Jurkat, Clone E6-1 (cell line): ENCODE measurements around the gene PDGFD.

ENCODE experiments used
- DNase-seq: peaks from one replicate; pipeline ENCODE4 v3.0.0-alpha.2; 2011; ENCODE audit warnings: low read depth, low spot score
- H3K4me3 ChIP-seq: 2 replicates; pipeline ENCODE4 v1.5.1; 2011; ENCODE audit warnings: mild to moderate bottlenecking, low read length, control low read depth, moderate library complexity

Gene PDGFD

DNA sequence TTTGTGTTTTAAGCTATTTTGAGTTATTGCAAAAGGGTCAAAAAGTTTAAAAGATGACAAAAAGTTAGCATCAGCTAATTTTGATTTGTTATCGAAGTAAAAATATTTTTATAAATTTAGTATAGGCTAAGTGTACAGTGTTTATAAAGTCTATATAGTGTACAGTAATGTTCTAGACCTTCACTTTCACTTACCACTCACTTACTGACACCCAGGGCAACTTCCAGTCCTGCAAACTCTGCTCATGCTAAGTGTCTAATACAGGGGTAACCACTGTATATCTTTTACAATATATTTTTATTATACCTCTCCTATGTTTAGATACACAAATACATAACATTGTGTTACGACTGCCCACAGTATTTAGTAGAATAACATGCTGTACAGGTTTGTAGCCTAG lies 59.7 kb downstream of the PDGFD start:
- no peak overlapping the region for H3K4me3 ChIP-seq
- no peak for DNase-seq

DNA sequence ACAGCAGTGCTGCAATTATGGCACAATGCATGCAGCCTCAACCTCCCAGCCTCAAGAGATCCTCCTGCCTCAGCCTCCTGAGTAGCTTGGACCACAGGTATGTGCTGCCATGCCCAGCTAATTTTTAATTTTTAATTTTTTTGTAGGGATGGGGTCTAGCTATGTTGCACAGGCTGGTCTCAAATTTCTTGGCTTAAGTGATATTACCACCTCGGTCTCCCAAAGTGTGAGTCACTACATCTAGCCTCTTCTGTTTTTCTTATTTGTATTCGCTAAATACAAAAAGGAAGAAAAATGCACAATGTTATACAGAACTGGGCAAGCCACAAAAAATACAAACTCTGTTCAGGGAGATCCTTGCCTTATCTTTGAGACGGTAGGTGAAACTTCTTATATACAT lies 65.4 kb downstream of the PDGFD start:
- DNase-seq, result no peak
- H3K4me3 ChIP-seq, result no peak overlapping the region

DNA sequence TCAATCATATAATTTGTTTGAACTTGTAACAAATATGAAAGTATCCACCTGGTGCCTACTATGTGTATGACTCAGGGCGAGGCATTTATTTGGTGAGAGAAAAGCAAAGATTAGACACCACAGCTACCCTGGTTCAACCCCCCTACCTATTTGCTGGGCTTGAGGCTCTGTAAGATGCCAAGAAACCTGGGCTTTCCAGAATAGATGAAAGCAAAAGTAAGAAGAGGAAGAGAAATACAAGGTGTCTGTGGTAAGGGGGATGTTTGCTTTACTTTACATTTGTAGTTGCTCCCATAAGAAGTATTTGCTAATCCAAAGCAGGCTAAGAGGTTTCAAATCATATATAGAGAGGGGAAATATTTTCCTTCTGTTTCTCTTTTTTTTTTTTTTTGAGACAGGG lies 65.8 kb downstream of the PDGFD start:
- H3K4me3 ChIP-seq, result no peak overlapping the region
- no peak for DNase-seq

DNA sequence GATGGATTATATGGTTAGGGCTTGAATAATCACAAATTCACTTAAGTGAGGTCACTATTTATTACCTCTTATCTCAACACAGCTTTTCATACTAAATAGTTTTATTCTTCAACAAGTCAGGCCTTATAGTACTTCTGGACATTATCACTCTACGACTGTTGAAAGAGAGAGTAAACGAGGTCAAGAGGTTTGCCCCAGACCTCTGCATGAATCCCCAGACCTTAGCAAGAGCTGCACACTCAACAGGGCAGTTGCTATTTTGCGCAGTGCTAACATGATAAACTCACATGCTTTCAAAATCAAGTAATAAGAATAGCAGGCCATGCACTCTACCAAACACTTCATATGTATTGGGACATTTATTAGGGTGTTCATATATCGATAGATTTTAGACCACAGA lies 67.0 kb downstream of the PDGFD start:
- no peak overlapping the region for H3K4me3 ChIP-seq
- no peak for DNase-seq

DNA sequence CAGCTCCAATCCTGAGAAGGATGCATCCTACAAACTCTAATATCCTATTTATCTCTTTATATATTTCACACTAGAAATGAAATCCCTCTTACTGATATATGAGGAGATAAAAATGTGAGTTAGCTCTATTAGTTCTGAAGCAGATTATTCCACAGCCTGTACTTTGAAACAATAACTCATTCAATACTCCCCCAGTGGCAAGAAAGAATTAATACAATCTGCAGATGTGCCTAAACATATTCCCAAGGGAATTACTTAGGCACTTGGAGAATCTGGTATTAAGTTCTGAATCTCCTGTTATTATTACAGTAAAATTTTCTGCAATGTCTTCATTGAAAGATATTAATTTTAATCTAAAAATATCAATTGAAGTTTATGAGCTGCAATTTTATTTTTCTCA lies 68.2 kb downstream of the PDGFD start:
- DNase-seq, result no peak

DNA sequence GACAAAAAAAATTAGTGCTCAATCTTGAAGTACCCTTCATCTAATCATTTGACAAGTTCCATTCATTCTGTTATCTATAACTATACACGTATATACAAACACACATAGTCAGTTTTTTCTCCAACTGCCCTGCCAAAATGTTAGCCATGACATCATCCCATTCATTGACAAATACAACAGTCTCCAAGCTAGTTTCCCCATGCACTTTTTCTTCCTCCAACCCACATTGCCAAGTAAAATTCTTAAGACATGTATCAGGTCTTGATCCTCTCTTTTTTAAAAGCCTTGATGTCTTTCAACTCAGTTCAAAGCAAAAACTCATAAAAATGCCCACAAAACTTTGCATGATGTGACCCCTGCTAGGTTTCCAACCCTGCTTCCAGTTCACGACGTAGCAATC lies 69.4 kb downstream of the PDGFD start:
- H3K4me3 ChIP-seq, result no peak overlapping the region
- no peak for DNase-seq

More for the DNA sequence above, 68.2 kb downstream of the PDGFD start:
- no peak overlapping the region for H3K4me3 ChIP-seq

DNA sequence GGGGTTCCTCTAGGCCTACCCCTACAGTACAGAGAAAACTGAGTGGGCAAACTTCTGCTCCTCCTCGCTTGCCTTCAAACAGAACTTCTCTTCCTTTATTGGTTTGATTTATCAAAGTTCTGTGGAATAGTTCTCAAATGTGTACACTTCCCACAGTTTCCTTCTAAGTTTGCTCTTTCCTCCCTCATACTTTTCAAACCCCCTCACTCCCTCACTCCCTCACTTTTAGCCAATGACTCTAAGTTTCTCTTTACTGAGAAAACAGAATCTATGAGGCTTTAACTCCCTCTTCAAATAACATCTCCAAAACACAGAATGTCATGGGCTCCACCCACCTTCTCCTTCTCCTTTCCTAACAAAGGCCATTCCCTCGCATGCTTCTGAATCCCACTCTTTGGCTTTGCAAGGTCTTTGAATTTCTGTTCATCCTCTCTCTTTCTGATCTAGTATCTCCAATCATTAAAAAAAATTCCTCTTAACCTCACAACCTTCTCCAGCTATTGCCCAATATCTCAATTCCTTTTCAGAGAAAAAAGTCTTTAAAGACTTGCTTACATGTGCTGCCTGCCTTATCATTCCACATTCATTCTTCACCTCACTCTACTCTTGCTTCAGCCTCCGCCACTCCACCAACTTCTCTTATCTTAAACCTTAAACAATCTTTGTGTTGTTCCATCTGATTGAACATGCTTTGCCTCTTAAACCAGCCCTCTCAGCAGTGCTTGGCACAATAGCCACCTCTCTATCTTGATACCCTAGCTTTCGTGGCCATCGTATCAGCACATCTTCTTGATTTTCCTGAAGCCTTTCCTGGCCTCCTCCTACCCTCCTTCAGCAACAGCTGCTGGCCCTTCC lies 70.3 kb downstream of the PDGFD start:
- no peak overlapping the region for H3K4me3 ChIP-seq
- DNase-seq, result no peak

DNA sequence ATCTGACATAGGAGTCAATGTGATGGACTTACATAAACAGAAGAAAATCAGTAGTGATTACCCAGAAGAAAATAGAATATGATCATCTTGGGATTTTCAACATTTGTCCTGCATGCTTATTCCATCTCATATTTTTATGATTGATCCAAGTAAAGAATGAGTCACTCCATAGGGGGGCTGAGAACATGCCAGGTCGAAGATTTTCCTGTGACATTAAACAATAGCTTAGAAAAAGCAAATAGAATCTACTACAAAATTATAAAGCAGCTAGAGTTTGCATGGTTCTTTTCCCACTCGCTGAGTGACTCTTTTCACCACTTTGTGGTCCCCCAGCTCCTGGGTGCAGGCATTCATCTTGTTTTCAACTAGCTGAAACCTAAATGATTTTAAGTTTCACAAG lies 71.2 kb downstream of the PDGFD start:
- no peak overlapping the region for H3K4me3 ChIP-seq
- no peak for DNase-seq

DNA sequence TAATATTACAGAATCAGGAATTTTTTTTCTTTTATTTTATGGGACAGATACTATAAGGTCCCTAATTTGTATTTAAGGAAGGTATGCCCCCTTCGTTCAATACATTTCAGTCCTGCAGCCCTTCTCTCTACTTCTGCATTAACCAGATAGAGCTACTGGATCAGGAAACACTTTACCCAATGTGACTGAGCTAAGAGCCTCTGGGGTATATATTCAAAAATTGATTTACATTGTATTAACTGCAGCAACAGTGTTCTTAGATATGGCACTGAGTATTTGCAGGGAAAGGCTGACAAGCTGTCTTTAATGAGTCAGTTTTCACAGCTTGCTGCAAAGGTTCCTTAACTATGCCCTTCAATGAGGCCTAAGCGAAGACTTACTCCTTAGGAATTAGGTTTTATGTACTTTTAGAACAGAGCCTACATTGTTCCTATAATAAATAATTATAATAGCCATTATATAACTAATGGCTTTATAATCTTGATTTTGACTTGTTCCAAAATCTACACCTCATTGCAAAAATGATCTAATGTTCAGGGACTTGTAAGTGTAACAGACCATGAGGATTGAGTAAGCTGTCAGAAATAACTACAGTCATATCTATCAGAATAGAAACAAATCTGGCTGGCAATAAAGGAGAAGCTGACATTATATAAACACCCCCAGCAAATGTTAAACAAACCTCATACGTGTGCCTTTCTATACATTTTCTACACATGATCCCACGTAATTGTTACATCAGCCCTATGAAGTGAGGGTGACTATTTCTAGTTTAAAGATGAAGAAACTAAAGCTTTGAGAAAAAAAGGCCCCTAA lies 72.5 kb downstream of the PDGFD start:
- H3K4me3 ChIP-seq, result no peak overlapping the region
- DNase-seq, result no peak

DNA sequence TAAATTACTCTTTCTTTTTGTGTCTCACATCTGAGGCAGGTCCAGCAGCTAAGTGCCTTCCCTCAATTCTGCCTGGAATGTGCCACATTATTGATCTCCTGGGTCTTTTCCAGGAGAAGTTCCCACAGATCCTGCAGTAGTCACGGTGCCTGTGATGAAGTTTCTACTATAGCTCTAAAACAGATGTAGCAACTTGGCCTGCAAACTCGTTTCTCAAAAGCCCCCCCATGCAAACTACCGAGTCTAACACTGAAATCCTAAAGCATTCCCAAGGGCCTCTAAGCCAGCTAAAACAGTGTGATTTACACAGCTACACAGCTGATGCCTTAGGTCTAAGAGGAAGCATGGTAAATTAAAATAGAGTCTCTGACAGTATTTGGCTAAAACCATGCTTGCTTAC lies 73.2 kb downstream of the PDGFD start:
- H3K4me3 ChIP-seq, result no peak overlapping the region
- DNase-seq, result no peak

DNA sequence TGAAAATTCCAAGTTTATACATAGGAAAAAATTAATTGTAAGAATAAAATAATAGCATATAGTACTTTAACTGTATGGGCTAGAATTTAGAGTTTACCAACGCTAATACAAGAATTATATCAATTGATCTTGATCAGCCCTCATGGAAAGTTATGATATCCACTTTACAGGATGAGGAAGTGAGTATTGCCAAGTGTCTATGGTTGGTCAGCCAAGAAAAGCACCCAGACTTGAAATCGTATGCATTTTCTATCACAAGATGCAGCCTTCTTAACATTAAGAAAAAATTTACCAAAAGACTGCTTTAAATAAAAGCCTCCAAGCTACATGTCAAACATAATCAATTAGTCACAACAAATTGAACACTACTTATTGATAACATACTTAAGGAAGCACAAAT lies 74.5 kb downstream of the PDGFD start:
- H3K4me3 ChIP-seq, result no peak overlapping the region
- no peak for DNase-seq

DNA sequence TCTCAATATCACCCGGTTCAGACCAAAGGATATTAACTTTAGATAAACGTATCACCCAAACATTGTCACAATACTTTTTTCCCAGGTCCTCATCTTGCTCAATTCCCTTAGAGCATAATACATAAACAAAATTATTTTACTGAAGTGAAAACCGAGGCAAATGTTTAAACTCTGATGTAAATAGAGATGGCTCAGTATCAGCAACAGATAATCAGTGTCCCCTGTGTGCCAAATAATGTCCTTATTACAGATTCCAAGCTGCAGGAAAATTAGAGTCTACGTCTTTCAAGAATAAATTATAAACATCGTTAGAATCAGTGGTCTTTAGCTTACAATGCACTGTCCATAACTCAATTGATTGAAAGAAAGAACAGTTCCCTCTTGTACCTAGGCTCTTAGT lies 77.3 kb downstream of the PDGFD start:
- no peak overlapping the region for H3K4me3 ChIP-seq
- DNase-seq, result no peak

DNA sequence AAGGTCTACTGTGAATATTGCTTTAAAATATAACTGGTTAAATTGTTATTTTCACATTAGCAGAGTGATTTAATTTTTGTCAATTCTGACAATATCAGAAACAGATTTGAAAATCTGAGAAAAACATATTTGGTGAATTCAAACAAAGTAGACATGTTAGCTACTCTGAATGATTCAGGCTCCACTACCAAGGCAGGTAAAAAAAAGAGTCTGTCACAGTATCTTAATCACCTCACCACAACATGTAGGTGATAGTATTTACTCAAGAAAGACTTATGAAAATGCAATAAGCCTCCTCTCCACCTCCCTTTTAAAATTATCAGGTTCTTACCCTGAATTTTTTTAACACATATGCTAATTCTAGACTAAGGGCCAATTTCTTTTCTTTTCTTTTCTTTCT lies 85.0 kb downstream of the PDGFD start:
- H3K4me3 ChIP-seq, result no peak overlapping the region
- no peak for DNase-seq

DNA sequence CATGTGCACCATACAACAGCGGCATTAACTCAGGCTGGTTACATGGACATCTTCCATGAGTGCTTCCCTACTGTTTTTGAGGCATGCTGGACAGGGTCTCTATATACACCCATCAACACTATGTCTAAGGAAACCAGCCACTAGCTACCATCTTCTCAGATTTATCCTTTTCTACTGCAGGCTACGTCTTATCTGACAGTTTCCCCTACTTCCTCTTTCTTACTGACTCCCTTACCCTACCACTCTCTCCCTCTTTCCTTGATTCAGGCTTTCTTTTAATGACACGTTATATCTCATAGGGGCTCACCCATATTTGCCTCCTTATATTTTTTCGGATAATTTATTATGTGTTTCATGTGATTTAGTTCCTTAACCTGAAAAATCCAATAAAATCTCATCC lies 85.7 kb downstream of the PDGFD start:
- DNase-seq, result no peak
- no peak overlapping the region for H3K4me3 ChIP-seq

DNA sequence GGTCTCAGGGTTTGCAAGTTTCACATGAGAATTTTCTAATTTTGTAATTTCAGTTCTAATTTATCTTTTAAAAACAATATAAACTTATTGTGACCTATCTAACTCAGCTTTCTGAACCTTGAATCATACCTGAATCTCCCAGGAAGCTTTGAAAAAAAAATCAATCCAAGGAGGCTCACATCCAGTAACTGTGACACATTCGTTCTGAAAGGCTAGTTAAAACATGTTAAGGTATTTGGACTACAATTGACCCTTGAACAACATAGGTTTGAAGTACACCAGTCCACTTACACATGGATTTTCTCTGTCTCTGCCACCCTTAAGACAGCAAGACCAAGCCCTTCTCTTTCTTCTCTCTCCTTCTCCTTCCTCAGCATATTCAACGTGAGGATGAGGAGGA lies 87.5 kb downstream of the PDGFD start:
- H3K4me3 ChIP-seq, result no peak overlapping the region
- no peak for DNase-seq

DNA sequence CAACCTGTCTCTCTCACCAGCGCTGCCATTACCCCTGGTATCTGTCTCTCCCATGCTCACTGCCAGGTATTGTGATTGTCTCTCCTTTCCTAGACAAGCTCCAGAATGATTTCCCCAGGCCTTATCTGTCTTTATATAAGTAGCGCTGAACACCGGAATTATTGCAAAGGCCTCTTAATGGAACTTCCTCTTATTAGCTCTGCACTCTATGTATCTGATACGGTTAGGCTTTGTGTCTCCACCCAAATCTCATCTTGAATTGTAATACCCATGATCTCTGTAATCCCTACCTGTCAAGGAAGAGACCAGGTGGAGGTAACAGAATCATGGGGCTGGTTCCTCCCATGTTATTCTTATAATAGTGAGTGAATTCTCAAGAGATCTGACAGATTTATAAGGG lies 88.2 kb downstream of the PDGFD start:
- no peak overlapping the region for H3K4me3 ChIP-seq
- no peak for DNase-seq

DNA sequence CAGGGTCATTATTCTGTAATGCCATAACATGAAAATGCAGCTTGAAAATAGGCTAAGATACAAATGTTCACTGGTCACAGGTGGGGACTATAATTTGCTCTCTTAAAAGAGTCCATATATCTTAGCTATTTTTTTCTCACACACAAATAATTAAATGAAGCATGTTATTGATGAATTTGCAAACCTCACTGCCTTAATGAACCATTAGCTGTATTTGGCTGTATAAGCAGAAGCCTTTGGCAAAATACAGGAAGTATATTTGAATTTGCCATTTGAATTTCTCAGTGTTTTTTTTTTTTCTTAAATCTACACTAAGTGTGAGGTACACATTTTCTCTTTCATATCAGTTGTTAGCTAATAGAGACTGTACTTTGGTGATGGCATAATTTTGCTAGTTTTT lies 88.9 kb downstream of the PDGFD start:
- no peak for DNase-seq
- H3K4me3 ChIP-seq, result no peak overlapping the region

DNA sequence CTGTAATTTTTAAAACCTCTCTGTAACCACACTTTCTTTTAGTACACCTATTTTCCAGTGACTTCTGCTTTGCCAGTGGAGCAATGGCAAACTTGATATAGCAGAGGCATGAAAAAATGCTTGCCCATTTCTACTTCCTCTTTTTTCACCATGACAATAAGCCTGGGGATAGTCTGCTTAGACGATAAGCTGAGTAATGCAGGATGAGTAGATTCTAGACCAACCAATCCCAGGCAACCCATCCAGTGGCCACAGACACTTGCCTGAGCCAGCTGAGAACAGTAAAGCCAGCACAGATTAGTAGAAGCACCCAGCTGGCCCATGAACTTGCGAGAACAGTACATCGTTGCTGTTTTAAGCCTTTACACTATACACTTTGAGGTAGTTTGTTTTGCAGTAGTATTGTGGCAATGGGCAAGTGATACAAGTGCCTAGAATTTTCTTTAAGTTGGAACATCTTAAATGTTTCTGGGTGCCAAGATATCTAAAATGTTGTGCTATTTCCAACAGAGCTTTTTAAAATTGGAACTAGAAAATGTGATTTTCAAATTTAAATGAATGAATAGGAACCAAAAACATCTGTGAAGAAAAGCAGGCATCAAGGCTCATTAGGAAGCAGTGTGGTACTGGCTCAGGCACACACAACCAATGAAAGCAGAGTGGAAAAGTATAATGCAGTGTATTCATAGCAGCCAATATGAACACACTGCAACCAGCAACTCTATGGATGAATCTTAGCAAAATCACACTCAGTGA lies 89.8 kb downstream of the PDGFD start:
- DNase-seq, result no peak
- H3K4me3 ChIP-seq, result no peak overlapping the region

DNA sequence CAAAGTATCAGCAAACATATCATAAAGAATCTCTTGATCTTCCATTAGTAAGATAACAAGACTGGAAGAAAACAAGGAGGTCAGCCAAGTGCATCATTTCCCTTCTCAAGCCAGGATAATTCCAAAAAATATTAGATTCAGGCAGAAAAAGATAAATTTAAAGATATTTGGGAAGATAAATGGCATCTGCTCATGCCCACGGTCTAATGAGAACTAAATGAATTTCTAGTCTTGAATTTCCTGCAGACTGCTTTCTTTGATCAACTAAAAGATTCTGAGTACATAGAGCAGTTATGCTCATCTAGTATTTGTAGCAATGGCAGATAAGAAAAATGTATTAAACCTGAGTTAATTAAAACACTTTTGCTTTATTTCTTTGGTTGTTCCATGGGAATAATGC lies 96.4 kb downstream of the PDGFD start:
- no peak overlapping the region for H3K4me3 ChIP-seq
- no peak for DNase-seq

DNA sequence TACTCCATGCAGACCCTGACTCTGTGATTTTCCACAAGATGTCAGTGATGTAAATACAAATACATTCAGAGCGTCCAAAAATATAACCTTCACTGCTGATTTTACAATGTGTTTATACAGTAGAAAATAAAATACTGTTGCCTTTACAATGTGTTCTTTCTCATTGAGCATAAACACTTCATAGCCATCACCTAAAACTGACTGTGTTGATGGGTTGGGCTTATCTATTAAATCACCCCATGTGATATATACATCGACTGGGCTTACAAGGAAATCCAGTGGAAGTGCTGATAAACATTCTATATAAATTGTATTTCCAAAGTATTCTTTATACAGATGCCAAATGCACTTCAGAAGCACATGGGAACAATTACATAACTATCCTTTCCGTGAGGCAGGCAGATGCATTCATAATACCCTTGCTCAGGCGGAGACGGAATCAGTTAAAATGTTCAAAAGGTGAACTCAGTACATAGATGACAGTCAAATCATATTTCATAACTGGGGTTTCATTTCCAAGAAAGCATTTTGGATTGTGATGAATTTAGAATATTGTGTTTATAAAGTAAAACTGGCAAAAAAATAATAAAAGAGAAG lies 99.8 kb downstream of the PDGFD start:
- no peak overlapping the region for H3K4me3 ChIP-seq
- DNase-seq, result no peak
